Endothelial cell (in vitro differentiated cells): Measurements from ENCODE around the gene ARMC2. TPM values are rescaled to one million over a fixed set of nuclear protein-coding genes. Genes with fewer than 3 reads are reported as not detected.

Experiments
- DNase-seq: peaks from one replicate; pipeline ENCODE4 v3.0.0; 2021; ENCODE audit warnings: low spot score
- H3K27ac Mint-ChIP-seq: one replicate; pipeline ENCODE4 v1.8.0; 2021; ENCODE audit warnings: mixed read lengths, inconsistent platforms; ENCODE audit not compliant: unreplicated experiment
- H3K27me3 Mint-ChIP-seq: one replicate; pipeline ENCODE4 v1.8.0; 2021; ENCODE audit warnings: mild to moderate bottlenecking, moderate library complexity, mixed read lengths, inconsistent platforms; ENCODE audit not compliant: unreplicated experiment
- H3K36me3 Mint-ChIP-seq: one replicate; pipeline ENCODE4 v1.8.0; 2021; ENCODE audit warnings: mild to moderate bottlenecking, low read depth, mixed read lengths, inconsistent platforms; ENCODE audit not compliant: unreplicated experiment
- H3K4me1 Mint-ChIP-seq: one replicate; pipeline ENCODE4 v1.8.0; 2021; ENCODE audit warnings: mild to moderate bottlenecking, mixed read lengths, inconsistent platforms; ENCODE audit not compliant: unreplicated experiment
- H3K4me3 Mint-ChIP-seq: one replicate; pipeline ENCODE4 v1.8.0; 2021; ENCODE audit warnings: mild to moderate bottlenecking, mixed read lengths, inconsistent platforms; ENCODE audit not compliant: unreplicated experiment
- H3K9me3 Mint-ChIP-seq: one replicate; pipeline ENCODE4 v1.8.0; 2021; ENCODE audit warnings: mixed read lengths, inconsistent platforms; ENCODE audit not compliant: unreplicated experiment
- total RNA-seq: library from RNA; stranded (reverse); fragmentation: NEBNext Ultra II Directional; extraction: Animal tissue kit (Norgen Biotek cat#: 25700); gene quantifications from one replicate; pipeline ENCODE4 v1.2.1, GENCODE V29; 2021; ENCODE audit not compliant: unreplicated experiment
- TF ChIP-seq, protein P1 (sequence below): fragments of 200-600 bp; sonication (generic); IDR thresholded peaks from one replicate; pipeline ENCODE4 v1.5.0; 2021; ENCODE audit warnings: antibody characterized with exemption; ENCODE audit not compliant: unreplicated experiment

The ARMC2 gene
- total RNA-seq, 1 donor from 2014 or later = 6.3 TPM

DNA sequence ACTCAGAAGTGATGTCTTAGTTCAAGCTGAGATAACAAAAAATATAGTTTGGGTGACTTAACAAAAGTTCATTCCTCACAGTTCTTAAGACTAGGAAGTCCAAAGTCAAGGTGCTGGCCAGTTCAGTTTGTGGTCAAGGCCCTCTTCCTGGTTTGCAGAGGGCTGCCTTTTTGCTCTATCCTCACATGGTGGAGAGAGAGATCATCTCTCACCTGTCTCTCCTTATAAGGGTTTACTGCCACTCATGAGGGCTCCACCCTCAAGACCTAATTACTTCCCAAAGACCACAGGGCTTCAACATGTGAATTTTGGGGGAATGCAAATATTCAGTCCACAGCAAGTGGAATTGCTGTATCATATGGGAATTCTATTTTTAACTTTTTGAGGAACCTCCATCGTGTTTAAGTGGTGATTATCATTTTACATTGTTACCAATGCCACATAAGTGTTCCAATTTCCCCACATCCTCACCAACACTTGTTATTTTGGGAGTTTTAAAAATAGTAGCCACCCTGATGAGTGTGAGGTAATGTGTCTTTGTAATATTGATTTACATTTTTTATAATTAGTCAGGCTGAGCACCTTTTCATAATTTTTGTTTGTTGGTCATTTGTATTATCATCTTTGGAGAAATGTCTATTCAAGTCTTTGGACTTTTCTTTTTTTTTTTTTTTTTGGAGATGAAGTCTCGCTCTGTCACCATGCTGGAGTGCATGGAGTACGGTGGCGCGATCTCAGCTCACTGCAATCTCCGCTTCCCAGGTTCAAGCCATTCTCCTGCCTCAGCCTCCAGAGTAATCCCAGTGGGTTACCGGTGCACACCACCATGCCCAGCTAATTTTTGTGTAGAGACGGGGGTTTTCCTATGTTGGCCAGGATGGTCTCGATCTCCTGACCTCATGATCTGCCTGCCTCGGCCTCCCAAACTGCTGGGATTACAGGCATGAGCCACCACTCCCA lies 134.2 kb downstream of the ARMC2 start:
- TF ChIP-seq, protein P1, sequence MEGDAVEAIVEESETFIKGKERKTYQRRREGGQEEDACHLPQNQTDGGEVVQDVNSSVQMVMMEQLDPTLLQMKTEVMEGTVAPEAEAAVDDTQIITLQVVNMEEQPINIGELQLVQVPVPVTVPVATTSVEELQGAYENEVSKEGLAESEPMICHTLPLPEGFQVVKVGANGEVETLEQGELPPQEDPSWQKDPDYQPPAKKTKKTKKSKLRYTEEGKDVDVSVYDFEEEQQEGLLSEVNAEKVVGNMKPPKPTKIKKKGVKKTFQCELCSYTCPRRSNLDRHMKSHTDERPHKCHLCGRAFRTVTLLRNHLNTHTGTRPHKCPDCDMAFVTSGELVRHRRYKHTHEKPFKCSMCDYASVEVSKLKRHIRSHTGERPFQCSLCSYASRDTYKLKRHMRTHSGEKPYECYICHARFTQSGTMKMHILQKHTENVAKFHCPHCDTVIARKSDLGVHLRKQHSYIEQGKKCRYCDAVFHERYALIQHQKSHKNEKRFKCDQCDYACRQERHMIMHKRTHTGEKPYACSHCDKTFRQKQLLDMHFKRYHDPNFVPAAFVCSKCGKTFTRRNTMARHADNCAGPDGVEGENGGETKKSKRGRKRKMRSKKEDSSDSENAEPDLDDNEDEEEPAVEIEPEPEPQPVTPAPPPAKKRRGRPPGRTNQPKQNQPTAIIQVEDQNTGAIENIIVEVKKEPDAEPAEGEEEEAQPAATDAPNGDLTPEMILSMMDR = no peak
- Mint-ChIP-seq H3K4me3 (no peak overlapping the region), H3K4me1 (no peaks in the 10 kb centered on the region), H3K36me3 (peaks cover 18% of the 10 kb centered on the region), H3K27me3 (no peaks in the 10 kb centered on the region), H3K9me3 (no peaks in the 10 kb centered on the region), H3K27ac (no peak overlapping the region)
- no peak for DNase-seq

DNA sequence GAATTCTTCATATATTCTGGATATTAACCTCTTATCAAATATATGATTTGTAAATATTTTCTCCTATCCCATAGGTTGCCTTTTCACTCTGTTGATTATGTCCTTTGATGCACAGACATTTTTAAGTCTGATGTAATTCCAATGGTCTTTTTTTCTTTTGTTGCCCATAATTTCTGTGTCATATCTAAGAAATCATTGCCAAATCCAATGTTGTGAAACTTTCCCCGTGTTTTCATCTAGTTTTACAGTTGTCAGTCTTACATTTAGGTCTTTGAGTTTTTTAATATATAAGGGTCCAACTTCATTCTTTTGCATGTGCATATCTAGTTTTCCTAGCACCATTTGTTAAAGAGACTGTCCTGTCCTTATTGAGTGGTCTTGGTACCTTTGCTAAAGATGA lies 134.9 kb downstream of the ARMC2 start:
- Mint-ChIP-seq H3K27me3 (no peaks in the 10 kb centered on the region), H3K27ac (no peak overlapping the region), H3K9me3 (no peaks in the 10 kb centered on the region), H3K4me1 (no peaks in the 10 kb centered on the region), H3K4me3 (no peak overlapping the region), H3K36me3 (peaks cover 17% of the 10 kb centered on the region)
- DNase-seq = no peak
- TF ChIP-seq, protein P1 = no peak

- H3K4me3 Mint-ChIP-seq = no peak overlapping the region
- H3K4me1 Mint-ChIP-seq = no peaks in the 10 kb centered on the region
- H3K27ac Mint-ChIP-seq = no peak overlapping the region
- TF ChIP-seq, protein P1 = no peak
- H3K36me3 Mint-ChIP-seq = peaks cover 13% of the 10 kb centered on the region
- no peak for DNase-seq
- H3K9me3 Mint-ChIP-seq = no peaks in the 10 kb centered on the region
- H3K27me3 Mint-ChIP-seq = peaks cover 2% of the 10 kb centered on the region
Observed at GRCh38 chr6:108985301-108985700, 137.1 kb downstream of the ARMC2 start.

DNA sequence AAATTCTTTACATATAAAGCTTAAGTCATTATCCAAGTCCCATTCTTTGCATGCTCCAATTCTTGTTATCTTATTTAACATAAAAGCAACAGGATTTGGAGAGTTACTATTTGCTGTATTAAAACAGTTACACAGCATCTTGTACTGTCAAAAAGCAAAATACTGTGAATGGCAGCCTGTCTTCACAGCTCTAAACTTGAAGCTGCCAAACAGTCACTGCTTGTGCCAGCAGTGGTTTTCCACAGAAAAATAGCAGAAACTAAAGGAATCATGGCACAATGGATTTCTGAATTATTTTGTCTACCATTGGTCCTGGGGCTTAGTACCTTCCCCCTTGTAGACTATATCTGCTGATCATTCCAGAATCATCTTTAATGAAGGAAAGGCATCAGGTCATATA lies 138.9 kb downstream of the ARMC2 start:
- H3K4me1 Mint-ChIP-seq = no peaks in the 10 kb centered on the region
- peaks cover 2% of the 10 kb centered on the region for H3K27me3 Mint-ChIP-seq
- H3K4me3 Mint-ChIP-seq = no peak overlapping the region
- TF ChIP-seq, protein P1 = no peak
- peaks cover 20% of the 10 kb centered on the region for H3K36me3 Mint-ChIP-seq
- no peak for DNase-seq
- no peak overlapping the region for H3K27ac Mint-ChIP-seq
- no peaks in the 10 kb centered on the region for H3K9me3 Mint-ChIP-seq

GRCh38 chr6:108988296-108988695 lies 140.1 kb downstream of the ARMC2 start:
- H3K4me1 Mint-ChIP-seq = no peaks in the 10 kb centered on the region
- H3K27me3 Mint-ChIP-seq = peaks cover 2% of the 10 kb centered on the region
- H3K36me3 Mint-ChIP-seq = peaks cover 20% of the 10 kb centered on the region
- TF ChIP-seq, protein P1 = no peak
- H3K4me3 Mint-ChIP-seq = no peak overlapping the region
- no peak for DNase-seq
- no peaks in the 10 kb centered on the region for H3K9me3 Mint-ChIP-seq
- H3K27ac Mint-ChIP-seq = no peak overlapping the region
